ENCODE data around the gene TSHZ2.

Gene TSHZ2

GRCh38 chr20:53369871-53370270 lies 397.7 kb downstream of the TSHZ2 start:
- no peaks in the 10 kb centered on the region for H3K4me1 ChIP-seq (ENCODE audit: insufficient read depth, low read length)
- H3K36me3 ChIP-seq (ENCODE audit: insufficient read depth, low read length) = no peaks in the 10 kb centered on the region
- no peak overlapping the region for H3K9ac ChIP-seq (ENCODE audit: low read depth, low read length)
- H3K9me3 ChIP-seq (ENCODE audit: control insufficient read depth, insufficient read depth, low read length) = no peaks in the 10 kb centered on the region

GRCh38 chr20:53370345-53370961 lies 398.3 kb downstream of the TSHZ2 start:
- Histone ChIP-seq H3K36me3 (ENCODE audit: insufficient read depth, low read length) (no peaks in the 10 kb centered on the region), H3K9ac (ENCODE audit: low read depth, low read length) (no peak overlapping the region), H3K9me3 (ENCODE audit: control insufficient read depth, insufficient read depth, low read length) (no peaks in the 10 kb centered on the region)

GRCh38 chr20:53371216-53371615 lies 399.1 kb downstream of the TSHZ2 start:
- H3K9me3 ChIP-seq (ENCODE audit: control insufficient read depth, insufficient read depth, low read length) = peaks cover 3% of the 10 kb centered on the region; the same call in 1 of the 2 replicates
- H3K4me1 ChIP-seq (ENCODE audit: insufficient read depth, low read length) = no peaks in the 10 kb centered on the region
- H3K9ac ChIP-seq (ENCODE audit: low read depth, low read length) = no peak overlapping the region
- H3K36me3 ChIP-seq (ENCODE audit: insufficient read depth, low read length) = no peaks in the 10 kb centered on the region

More at GRCh38 chr20:53370345-53370961, 398.3 kb downstream of the TSHZ2 start:
- H3K4me1 ChIP-seq (ENCODE audit: insufficient read depth, low read length) = no peaks in the 10 kb centered on the region

GRCh38 chr20:53376021-53376420 lies 403.9 kb downstream of the TSHZ2 start:
- no peak overlapping the region for H3K9ac ChIP-seq (ENCODE audit: low read depth, low read length)
- no peaks in the 10 kb centered on the region for H3K36me3 ChIP-seq (ENCODE audit: insufficient read depth, low read length)
- peaks cover 3% of the 10 kb centered on the region; the same call in 1 of the 2 replicates for H3K9me3 ChIP-seq (ENCODE audit: control insufficient read depth, insufficient read depth, low read length)
- H3K4me1 ChIP-seq (ENCODE audit: insufficient read depth, low read length) = no peaks in the 10 kb centered on the region

- no peaks in the 10 kb centered on the region for H3K36me3 ChIP-seq (ENCODE audit: insufficient read depth, low read length)
- peaks cover 3% of the 10 kb centered on the region; the same call in 1 of the 2 replicates for H3K9me3 ChIP-seq (ENCODE audit: control insufficient read depth, insufficient read depth, low read length)
- H3K4me1 ChIP-seq (ENCODE audit: insufficient read depth, low read length) = no peaks in the 10 kb centered on the region
- no peak overlapping the region for H3K9ac ChIP-seq (ENCODE audit: low read depth, low read length)
These were observed 407.1 kb downstream of the TSHZ2 start for GRCh38 chr20:53379014-53379832.

- Histone ChIP-seq H3K9ac (ENCODE audit: low read depth, low read length) (no peak overlapping the region), H3K36me3 (ENCODE audit: insufficient read depth, low read length) (no peaks in the 10 kb centered on the region), H3K9me3 (ENCODE audit: control insufficient read depth, insufficient read depth, low read length) (peaks cover 3% of the 10 kb centered on the region; the same call in 1 of the 2 replicates), H3K4me1 (ENCODE audit: insufficient read depth, low read length) (no peaks in the 10 kb centered on the region)
These were observed 407.6 kb downstream of the TSHZ2 start for GRCh38 chr20:53379833-53380120.

- Histone ChIP-seq H3K9ac (ENCODE audit: low read depth, low read length) (no peak overlapping the region), H3K4me1 (ENCODE audit: insufficient read depth, low read length) (peaks cover 3% of the 10 kb centered on the region; the same call in 1 of the 2 replicates), H3K9me3 (ENCODE audit: control insufficient read depth, insufficient read depth, low read length) (no peaks in the 10 kb centered on the region), H3K36me3 (ENCODE audit: insufficient read depth, low read length) (no peaks in the 10 kb centered on the region)
These were observed 409.6 kb downstream of the TSHZ2 start for GRCh38 chr20:53381568-53382262.

- peaks cover 3% of the 10 kb centered on the region; the same call in 1 of the 2 replicates for H3K4me1 ChIP-seq (ENCODE audit: insufficient read depth, low read length)
- H3K36me3 ChIP-seq (ENCODE audit: insufficient read depth, low read length) = no peaks in the 10 kb centered on the region
- no peak overlapping the region for H3K9ac ChIP-seq (ENCODE audit: low read depth, low read length)
- H3K9me3 ChIP-seq (ENCODE audit: control insufficient read depth, insufficient read depth, low read length) = no peaks in the 10 kb centered on the region
These were observed 410.2 kb downstream of the TSHZ2 start for GRCh38 chr20:53382263-53382844.

GRCh38 chr20:53383916-53384315 lies 411.8 kb downstream of the TSHZ2 start:
- Histone ChIP-seq H3K9me3 (ENCODE audit: control insufficient read depth, insufficient read depth, low read length) (no peaks in the 10 kb centered on the region), H3K36me3 (ENCODE audit: insufficient read depth, low read length) (no peaks in the 10 kb centered on the region), H3K9ac (ENCODE audit: low read depth, low read length) (no peak overlapping the region), H3K4me1 (ENCODE audit: insufficient read depth, low read length) (peaks cover 3% of the 10 kb centered on the region; the same call in 1 of the 2 replicates)

- H3K36me3 ChIP-seq (ENCODE audit: insufficient read depth, low read length) = no peaks in the 10 kb centered on the region
- H3K9me3 ChIP-seq (ENCODE audit: control insufficient read depth, insufficient read depth, low read length) = no peaks in the 10 kb centered on the region
- no peak overlapping the region for H3K9ac ChIP-seq (ENCODE audit: low read depth, low read length)
- peaks cover 3% of the 10 kb centered on the region; the same call in 1 of the 2 replicates for H3K4me1 ChIP-seq (ENCODE audit: insufficient read depth, low read length)
These were observed 412.2 kb downstream of the TSHZ2 start for GRCh38 chr20:53384392-53384791.

GRCh38 chr20:53385941-53386767 lies 414.0 kb downstream of the TSHZ2 start:
- Histone ChIP-seq H3K36me3 (ENCODE audit: insufficient read depth, low read length) (no peaks in the 10 kb centered on the region), H3K4me1 (ENCODE audit: insufficient read depth, low read length) (peaks cover 3% of the 10 kb centered on the region; the same call in 1 of the 2 replicates), H3K9me3 (ENCODE audit: control insufficient read depth, insufficient read depth, low read length) (no peaks in the 10 kb centered on the region), H3K9ac (ENCODE audit: low read depth, low read length) (no peak overlapping the region)

GRCh38 chr20:53387983-53388675 lies 416.0 kb downstream of the TSHZ2 start:
- Histone ChIP-seq H3K9me3 (ENCODE audit: control insufficient read depth, insufficient read depth, low read length) (no peaks in the 10 kb centered on the region), H3K36me3 (ENCODE audit: insufficient read depth, low read length) (no peaks in the 10 kb centered on the region), H3K9ac (ENCODE audit: low read depth, low read length) (no peak overlapping the region), H3K4me1 (ENCODE audit: insufficient read depth, low read length) (peaks cover 3% of the 10 kb centered on the region; the same call in 1 of the 2 replicates)

All from ES-I3 (cell line).